G401.6 (cell line): ENCODE results near the gene CNPY1.
"Not testable (repeated sequence)": the region's sequence is repeated elsewhere in the genome, so short reads cannot be mapped to it uniquely, and the experiment has no call there.

ENCODE experiments used
- FAIRE-seq: peaks from 2 replicates; lab custom pipeline; 2012; peaks lifted over from hg19 to GRCh38; lab: Jason Lieb, UNC

CNPY1 gene

GRCh38 chr7:155546449-155546848 is at the start of gene CNPY1:
TSS of gene CNPY1 (minus strand) at chr7:155546559. CDS start at chr7:155545929, 630 bp downstream.
- FAIRE-seq, result not testable (repeated sequence)

- no peak for FAIRE-seq
Measured at GRCh38 chr7:155594961-155595366, 48.6 kb upstream of the CNPY1 start.

DNA sequence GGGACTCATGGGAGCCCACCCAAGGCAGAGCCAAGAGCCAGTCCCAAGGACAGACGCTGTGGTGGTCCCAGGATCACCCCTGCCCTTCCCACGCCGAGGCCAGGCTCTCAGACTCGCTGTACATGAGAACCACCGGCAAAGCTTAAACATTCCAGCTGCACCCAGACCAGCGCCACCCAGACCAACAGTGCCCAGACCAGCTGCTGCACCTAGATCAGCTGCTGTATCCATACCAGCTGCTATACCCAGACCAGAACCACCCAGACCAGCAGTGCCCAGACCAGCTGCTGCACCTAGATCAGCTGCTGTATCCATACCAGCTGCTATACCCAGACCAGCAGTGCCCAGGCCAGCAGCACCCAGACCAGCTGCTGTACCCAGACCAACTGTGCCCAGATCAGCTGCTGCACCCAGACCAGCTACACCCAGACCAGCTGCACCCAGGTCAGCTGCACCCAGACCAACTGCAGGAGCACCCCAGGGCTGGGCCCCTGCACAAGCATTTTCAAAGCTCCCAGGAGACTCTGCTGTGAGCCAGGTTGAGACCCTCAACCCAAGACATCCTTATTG is 47.9 kb upstream of the CNPY1 start:
- no peak for FAIRE-seq

- no peak for FAIRE-seq
Measured at GRCh38 chr7:155593461-155594162, 47.3 kb upstream of the CNPY1 start.

DNA sequence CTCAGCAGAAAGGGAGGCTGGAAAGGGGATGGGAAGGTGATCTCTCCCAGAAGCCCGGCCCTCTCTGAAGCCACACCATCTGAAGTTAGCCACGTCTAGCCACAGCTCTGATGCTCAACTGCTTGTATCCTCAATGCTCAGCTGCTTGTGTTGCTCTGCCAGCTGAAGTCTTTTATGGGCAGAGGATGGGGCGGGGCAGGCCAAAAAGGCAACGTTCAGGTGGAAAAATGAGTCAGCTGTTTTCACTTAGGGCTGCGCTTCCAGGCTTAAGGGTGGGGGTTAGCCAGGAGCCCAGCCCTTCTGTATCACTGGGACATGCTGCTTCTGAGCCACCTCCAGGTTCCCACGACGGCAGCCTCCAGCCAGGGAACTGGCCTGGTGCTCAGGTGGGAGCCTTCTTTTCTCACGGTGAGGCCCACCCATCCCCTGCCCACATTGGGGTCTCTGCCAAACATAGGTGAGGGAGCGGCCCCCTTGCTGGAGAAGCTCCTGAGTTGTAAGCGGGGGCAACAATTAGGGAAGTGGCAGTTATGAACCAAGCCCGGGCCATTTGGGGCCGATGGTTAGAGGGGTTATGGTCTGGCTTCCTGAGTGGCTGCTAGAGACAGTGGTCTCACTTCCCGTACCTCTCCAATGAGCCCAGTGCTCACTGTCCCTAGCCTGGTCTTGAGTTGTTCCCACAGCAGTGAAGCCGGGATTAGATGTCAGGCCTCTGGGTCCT is 44.9 kb upstream of the CNPY1 start:
- no peak for FAIRE-seq

GRCh38 chr7:155590215-155591018 is 44.1 kb upstream of the CNPY1 start:
- FAIRE-seq, result no peak

GRCh38 chr7:155589001-155589980 is 42.9 kb upstream of the CNPY1 start:
- FAIRE-seq, result no peak

DNA sequence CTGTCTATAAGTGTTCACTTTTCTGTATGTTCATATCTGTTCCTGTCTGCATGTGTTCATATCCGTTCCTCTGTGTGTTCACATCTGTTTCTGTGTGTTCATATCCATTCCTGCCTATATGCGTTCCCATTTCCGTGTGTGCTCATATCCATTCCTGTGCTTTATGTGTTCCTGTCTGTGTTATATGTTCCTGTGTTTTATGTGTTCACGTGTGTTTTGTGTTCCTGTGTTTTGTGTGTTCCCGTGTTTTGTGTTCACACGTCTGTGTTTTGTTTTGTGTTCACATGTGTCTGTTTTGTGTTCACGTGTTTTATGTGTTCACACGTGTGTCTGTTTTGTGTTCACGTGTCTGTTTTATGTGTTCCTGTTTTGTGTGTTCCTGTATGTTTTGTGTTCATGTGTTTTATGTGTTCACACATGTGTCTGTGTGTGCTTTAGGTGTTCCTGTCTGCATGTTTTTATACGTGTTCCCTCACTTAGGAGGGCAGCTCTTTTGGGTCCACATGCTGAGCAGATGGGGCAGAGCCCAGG is 42.2 kb upstream of the CNPY1 start:
- no peak for FAIRE-seq

- no peak for FAIRE-seq
Measured at GRCh38 chr7:155587486-155587885, 41.1 kb upstream of the CNPY1 start.

GRCh38 chr7:155586843-155587440 is 40.6 kb upstream of the CNPY1 start:
- FAIRE-seq, result no peak

DNA sequence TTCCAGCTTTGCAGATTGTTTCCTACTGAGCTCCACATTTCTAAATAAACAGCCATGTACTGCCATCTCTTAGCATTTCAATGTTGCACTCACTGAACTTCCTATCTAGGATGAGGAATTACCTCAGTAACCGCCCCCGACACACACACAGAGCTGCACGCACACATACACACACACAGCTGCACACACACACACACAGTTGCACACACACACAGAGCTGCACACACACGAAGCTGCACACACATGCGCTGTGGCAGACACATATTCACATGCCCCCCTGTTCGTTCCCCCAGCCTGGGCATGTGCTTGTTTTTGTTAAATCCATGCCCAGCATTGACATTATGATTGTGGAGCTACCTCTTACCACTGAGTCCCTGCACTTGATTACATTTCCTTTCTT is 39.6 kb upstream of the CNPY1 start:
- FAIRE-seq, result no peak

- no peak for FAIRE-seq
Measured at GRCh38 chr7:155585532-155585895, 39.2 kb upstream of the CNPY1 start.

GRCh38 chr7:155584763-155585531 is 38.6 kb upstream of the CNPY1 start:
- FAIRE-seq, result no peak

DNA sequence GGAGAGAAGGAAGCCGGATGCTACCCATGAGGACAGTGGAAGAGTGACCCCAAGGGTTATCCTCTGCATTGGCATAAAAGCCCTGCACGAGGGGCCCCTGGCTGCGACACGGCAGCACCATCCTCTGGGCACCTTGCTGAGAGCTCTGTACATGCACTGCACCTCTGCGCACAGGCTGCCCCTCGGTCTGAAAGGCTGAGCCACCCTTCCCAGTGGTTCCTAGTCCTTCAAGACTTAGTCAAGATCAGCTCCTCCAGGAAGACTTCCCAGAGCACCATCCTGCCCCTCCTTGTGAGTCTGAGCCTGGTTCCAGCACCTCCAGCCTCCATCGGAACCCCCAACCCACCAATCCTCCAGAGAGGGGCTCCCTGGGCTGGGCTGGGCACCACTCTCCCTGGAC is 37.9 kb upstream of the CNPY1 start:
- no peak for FAIRE-seq

DNA sequence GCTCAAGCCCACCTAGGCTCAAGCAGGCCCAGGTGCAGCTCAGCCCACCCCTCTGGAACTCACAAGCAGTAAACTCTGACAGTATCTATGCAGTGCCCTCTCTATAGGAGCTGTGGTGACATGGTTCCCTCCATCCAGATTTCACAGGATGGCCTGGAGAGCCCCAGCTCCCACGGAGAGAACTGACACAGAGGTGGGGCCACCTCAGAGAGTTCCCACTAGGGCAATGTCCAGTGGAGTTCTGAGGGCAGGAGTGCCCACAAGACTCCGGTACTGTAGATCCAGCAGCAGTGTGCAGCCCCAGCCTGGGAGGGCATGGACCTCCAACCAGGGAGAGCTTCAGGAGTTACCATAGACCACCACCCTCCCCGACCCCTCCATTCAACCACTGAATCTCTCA is 37.3 kb upstream of the CNPY1 start:
- FAIRE-seq, result no peak

DNA sequence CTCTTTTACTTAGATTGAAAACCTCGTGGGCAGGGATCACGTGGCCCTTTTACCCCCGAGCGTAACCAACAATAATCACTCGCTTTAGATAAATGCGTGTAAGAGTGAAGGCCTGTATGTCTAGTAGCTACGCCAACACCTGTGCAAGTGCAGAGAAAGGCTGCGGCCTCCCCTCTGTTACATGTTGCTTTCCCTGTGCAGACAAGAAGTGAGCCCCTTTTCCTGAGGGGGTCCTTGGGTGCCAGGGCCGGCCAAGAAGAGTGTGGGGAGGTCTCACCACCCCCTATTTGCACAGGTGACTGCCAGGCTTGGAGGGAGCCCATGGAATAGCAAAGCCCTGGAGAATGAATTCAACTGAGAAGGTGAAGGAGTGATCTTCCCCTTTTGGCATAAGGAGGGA is 35.6 kb upstream of the CNPY1 start:
- FAIRE-seq, result no peak

DNA sequence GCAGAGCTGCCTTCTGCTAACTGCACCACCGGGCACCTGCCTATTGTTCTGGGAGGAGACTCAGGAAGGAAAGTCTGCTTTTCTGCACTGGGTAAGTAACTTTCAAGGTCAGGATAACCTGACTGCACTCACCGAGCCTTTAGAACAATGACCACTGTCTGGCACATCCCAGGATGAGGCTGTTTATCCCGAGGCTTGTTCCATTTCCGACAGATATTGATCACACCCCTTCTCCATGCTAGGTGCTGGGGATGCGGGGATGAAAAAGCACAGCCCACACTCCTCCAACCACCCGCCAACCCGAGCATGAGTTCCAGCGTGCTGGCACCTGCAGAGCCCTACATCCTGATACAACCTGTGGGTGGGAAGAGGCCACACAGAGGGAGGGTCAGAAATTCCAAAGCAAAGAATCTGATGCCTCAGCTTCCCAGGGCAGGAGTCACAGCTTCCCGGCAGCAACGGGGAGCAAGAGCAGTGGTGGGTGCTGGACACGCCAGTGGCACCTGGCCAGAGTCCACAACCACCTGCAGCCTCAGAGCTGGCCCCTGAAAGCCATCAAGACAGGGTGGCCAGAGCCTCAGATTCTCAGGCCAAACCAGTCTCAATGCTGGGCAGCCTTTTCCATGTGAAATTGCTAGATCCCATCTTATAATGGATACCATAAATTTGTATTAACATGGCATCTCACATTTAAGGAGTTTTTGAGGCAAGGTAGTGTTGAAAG is 34.9 kb upstream of the CNPY1 start:
- FAIRE-seq, result no peak

DNA sequence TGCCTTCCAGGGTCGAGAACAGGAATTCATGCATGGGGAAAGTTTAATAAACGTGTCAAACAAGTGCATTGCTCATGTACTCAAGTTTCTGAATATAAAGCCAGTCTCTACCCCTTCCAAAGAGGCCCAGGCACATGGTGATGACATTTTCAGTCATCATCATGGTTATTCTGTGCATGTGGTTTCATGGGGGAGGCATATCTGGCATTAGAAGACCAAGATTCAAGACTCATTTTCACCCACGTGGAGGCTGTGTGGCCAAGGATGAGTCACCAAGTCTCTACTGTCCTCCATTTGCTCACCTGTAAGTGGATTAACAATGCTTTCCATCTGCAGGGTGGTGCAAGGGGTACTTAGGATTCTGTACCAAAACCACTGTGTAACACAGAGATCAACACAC is 34.0 kb upstream of the CNPY1 start:
- no peak for FAIRE-seq

GRCh38 chr7:155579565-155579964 is 33.2 kb upstream of the CNPY1 start:
- FAIRE-seq, result no peak
